GM19351 (cell line): ENCODE measurements around the gene GPATCH1.
"Not testable (repeated sequence)": the region's sequence is repeated elsewhere in the genome, so short reads cannot be mapped to it uniquely, and the experiment has no call there.

ENCODE experiments used
- ATAC-seq: cut with Tn5 transposase; IDR thresholded peaks from one replicate; pipeline ENCODE4 v1.9.1; 2021; ENCODE audit warnings: mild to moderate bottlenecking, moderate library complexity; ENCODE audit not compliant: unreplicated experiment

GPATCH1 gene

GRCh38 chr19:33152625-33153024 lies 71.6 kb downstream of the GPATCH1 start:
- ATAC-seq: not testable (repeated sequence)

- not testable (repeated sequence) for ATAC-seq
Observed at GRCh38 chr19:33154313-33154712, 73.3 kb downstream of the GPATCH1 start.

- no peak for ATAC-seq
Observed at GRCh38 chr19:33156334-33156733, 75.4 kb downstream of the GPATCH1 start.

GRCh38 chr19:33157906-33158305 lies 76.9 kb downstream of the GPATCH1 start:
- no peak for ATAC-seq

- ATAC-seq: no peak
Observed at GRCh38 chr19:33158365-33158764, 77.4 kb downstream of the GPATCH1 start.

GRCh38 chr19:33159149-33159548 lies 78.2 kb downstream of the GPATCH1 start:
- ATAC-seq: no peak

GRCh38 chr19:33159893-33160292 lies 78.9 kb downstream of the GPATCH1 start:
- ATAC-seq: no peak

GRCh38 chr19:33161201-33161600 lies 80.2 kb downstream of the GPATCH1 start:
- no peak for ATAC-seq

- no peak for ATAC-seq
Observed at GRCh38 chr19:33163481-33163880, 82.5 kb downstream of the GPATCH1 start.

GRCh38 chr19:33166037-33166436 lies 85.1 kb downstream of the GPATCH1 start:
- not testable (repeated sequence) for ATAC-seq

- ATAC-seq: no peak
Observed at GRCh38 chr19:33167438-33167837, 86.5 kb downstream of the GPATCH1 start.

- no peak for ATAC-seq
Observed at GRCh38 chr19:33168528-33168927, 87.5 kb downstream of the GPATCH1 start.

GRCh38 chr19:33171222-33171795 lies 90.3 kb downstream of the GPATCH1 start:
- no peak for ATAC-seq

GRCh38 chr19:33171916-33172359 lies 91.0 kb downstream of the GPATCH1 start:
- ATAC-seq: no peak

GRCh38 chr19:33174186-33174585 lies 93.2 kb downstream of the GPATCH1 start:
- ATAC-seq: no peak

- no peak for ATAC-seq
Observed at GRCh38 chr19:33175156-33175782, 94.3 kb downstream of the GPATCH1 start.

GRCh38 chr19:33175886-33176669 lies 95.1 kb downstream of the GPATCH1 start:
- ATAC-seq: peak; percentile 1

GRCh38 chr19:33176670-33177416 lies 95.9 kb downstream of the GPATCH1 start:
- peak; percentile 85 for ATAC-seq

GRCh38 chr19:33177417-33177979 lies 96.5 kb downstream of the GPATCH1 start:
- ATAC-seq: peak; percentile 20
